GM21526 (cell line): ENCODE data around the gene PCNX2.

ENCODE experiments used
- ATAC-seq: cut with Tn5 transposase; IDR thresholded peaks from one replicate; pipeline ENCODE4 v1.9.1; 2021; ENCODE audit warnings: moderate library complexity; ENCODE audit not compliant: unreplicated experiment, low FRiP score

Gene PCNX2

GRCh38 chr1:233237647-233238046 is 57.9 kb downstream of the PCNX2 start:
- ATAC-seq = no peak

- ATAC-seq = no peak
These were observed 62.0 kb downstream of the PCNX2 start for GRCh38 chr1:233233508-233234040.

GRCh38 chr1:233230011-233230410 is 65.5 kb downstream of the PCNX2 start:
- ATAC-seq = no peak

- ATAC-seq = no peak
These were observed 66.2 kb downstream of the PCNX2 start for GRCh38 chr1:233229288-233229687.

GRCh38 chr1:233227930-233228465 is 67.5 kb downstream of the PCNX2 start:
- no peak for ATAC-seq

GRCh38 chr1:233224311-233224710 is 71.2 kb downstream of the PCNX2 start:
- no peak for ATAC-seq

- no peak for ATAC-seq
These were observed 77.7 kb downstream of the PCNX2 start for GRCh38 chr1:233217832-233218231.

- ATAC-seq = no peak
These were observed 79.5 kb downstream of the PCNX2 start for GRCh38 chr1:233216009-233216408.

GRCh38 chr1:233215135-233215760 is 80.3 kb downstream of the PCNX2 start:
- no peak for ATAC-seq

- ATAC-seq = no peak
These were observed 83.9 kb downstream of the PCNX2 start for GRCh38 chr1:233211595-233211994.

- ATAC-seq = no peak
These were observed 84.4 kb downstream of the PCNX2 start for GRCh38 chr1:233211106-233211505.

GRCh38 chr1:233209481-233209880 is 86.0 kb downstream of the PCNX2 start:
- ATAC-seq = no peak

GRCh38 chr1:233208687-233209086 is 86.8 kb downstream of the PCNX2 start:
- no peak for ATAC-seq

- no peak for ATAC-seq
These were observed 97.6 kb downstream of the PCNX2 start for GRCh38 chr1:233197940-233198339.

GRCh38 chr1:233193741-233194140 is 101.8 kb downstream of the PCNX2 start:
- no peak for ATAC-seq

GRCh38 chr1:233190987-233191386 is 104.5 kb downstream of the PCNX2 start:
- ATAC-seq = no peak

- ATAC-seq = no peak
These were observed 106.0 kb downstream of the PCNX2 start for GRCh38 chr1:233189526-233189925.

- no peak for ATAC-seq
These were observed 107.5 kb downstream of the PCNX2 start for GRCh38 chr1:233188061-233188460.

- ATAC-seq = no peak
These were observed 112.1 kb downstream of the PCNX2 start for GRCh38 chr1:233183226-233184020.

GRCh38 chr1:233182587-233182986 is 112.9 kb downstream of the PCNX2 start:
- no peak for ATAC-seq

GRCh38 chr1:233180641-233181364 is 114.7 kb downstream of the PCNX2 start:
- ATAC-seq = no peak
